B cell (primary cell): Measurements from ENCODE around the gene HYAL2.

Experiments used
- CTCF ChIP-seq: fragments of 200-600 bp; IDR thresholded peaks from one replicate; pipeline ENCODE4 v1.8.0; 2022; ENCODE audit warnings: antibody characterized with exemption, mild to moderate bottlenecking
- EZH2 ChIP-seq: IDR thresholded peaks from 2 replicates; pipeline ENCODE4 v1.6.1; 2012; ENCODE audit warnings: borderline replicate concordance, low read depth, mild to moderate bottlenecking, moderate library complexity, low read length; ENCODE audit not compliant: insufficient read depth, poor library complexity, severe bottlenecking

DNA sequence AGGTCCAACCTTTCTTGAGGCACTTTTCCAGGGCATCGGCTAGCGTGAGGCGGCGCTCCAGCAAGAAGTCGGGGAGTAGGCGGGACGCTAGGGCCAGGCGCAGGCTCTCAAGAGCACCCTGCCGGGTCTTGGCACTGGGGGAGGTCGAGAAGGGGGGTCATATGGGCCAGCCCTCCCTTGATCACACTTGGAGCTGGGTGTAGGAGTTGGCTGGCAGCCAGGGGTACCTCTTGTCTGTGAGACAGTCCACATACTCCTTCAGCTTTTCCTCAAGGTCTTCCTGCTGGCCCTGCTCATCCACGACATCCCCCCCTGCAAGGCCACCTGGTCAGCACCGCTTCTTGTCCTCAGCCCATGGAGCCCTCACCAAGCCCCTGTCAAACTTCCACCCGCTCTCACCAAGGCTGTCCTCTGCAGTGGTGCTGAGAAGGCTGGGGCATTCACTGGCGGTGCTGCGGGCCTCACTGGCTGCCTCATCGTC is 32.3 kb downstream of the HYAL2 start:
- TF ChIP-seq CTCF (no peak), EZH2 (no peak)
